ENCODE results near the gene WWOX.

The WWOX gene

DNA sequence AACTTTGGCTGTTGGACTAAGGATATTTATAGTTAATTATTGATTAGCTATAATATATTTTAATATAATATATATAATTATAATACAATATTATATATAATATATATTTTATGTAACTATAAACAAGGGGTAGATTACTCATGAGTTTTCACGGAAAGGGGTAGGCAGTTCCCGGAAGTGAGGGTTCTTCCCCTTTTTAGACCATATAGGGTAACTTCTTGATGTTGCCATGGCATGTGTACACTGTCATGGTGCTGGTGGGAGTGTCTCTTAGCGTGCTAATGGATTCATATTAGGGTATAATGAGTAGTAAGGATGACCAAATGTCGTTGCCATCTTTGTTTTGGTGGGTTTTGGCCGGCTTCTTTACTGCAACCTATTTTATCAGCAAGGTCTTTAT lies 315.6 kb downstream of the WWOX start:
- peak; percentile 1 for DNase-seq

- DNase-seq: no peak
Observed at GRCh38 chr16:78415669-78416068, 316.2 kb downstream of the WWOX start.

GRCh38 chr16:78416400-78416799 lies 316.9 kb downstream of the WWOX start:
- DNase-seq: no peak

- DNase-seq: no peak
Observed at GRCh38 chr16:78421181-78421708, 321.8 kb downstream of the WWOX start.

DNA sequence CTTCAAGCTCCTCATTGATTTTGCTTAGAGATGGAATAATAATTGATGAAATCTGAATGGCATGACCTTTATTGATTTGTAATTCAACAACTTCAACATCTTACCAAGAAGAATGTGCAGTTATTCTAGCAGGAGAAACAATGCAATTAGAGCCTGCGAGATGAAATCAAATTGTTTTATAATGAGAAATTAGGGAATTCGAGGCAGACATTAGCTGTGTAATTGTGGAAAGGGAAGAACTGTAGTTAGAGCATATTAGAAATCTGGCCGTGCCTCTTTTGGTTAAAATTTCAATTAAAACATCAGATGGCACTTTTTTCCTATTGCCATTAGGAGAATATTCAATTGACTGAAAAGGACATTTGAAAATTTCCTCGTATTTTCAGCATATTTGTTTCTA lies 325.8 kb downstream of the WWOX start:
- no peak for DNase-seq

- DNase-seq: no peak
Observed at GRCh38 chr16:78425891-78426510, 326.5 kb downstream of the WWOX start.

GRCh38 chr16:78428193-78428592 lies 328.7 kb downstream of the WWOX start:
- DNase-seq: no peak

DNA sequence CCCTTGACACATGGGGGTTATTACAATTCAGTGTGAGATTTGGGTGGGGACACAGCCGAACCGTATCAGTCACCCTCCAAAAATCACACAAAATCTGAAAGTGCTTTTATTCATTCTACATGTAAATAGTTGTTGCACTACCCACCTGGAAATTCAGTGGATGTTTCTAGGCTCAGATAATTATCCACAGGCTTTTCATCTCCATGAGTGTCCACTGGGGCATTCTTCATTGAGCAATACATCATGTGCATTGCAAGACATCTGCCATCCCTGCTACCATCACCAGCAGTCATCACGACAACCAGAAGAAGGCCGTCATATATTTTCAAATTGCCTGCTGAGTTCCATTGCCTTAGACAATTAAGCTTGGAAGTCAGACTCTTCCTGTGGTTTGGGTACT lies 330.8 kb downstream of the WWOX start:
- DNase-seq: no peak

GRCh38 chr16:78431004-78431670 lies 331.7 kb downstream of the WWOX start:
- no peak for DNase-seq

DNA sequence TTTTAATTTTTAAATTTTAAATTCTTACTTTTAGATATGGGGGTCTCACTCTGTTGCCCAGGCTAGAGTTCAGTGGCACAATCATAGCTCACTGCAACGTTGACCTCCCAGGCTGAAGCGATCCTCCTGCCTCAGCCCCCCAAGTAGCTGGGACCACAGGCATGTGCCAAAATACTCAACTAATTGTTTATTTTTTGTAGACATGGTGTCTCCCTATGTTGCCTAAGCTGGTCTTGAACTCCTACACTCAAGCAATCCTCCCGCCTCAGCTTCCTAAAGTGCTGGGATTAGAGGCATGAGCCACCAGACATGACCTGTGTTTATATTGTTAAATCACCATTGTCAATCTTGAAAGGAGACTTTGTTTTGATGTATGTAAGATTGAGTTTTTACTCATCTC lies 332.2 kb downstream of the WWOX start:
- no peak for DNase-seq

DNA sequence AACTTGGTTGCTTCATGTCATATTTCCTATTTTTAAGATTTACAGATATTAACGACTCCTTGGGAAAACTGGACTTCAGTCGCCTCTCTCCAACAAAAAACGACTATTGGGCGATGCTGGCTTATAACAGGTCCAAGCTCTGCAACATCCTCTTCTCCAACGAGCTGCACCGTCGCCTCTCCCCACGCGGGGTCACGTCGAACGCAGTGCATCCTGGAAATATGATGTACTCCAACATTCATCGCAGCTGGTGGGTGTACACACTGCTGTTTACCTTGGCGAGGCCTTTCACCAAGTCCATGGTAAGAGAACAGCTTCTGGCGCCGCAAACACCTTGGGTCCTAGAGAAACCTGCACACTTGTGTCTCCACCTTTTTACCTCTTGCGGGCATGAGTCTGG lies 333.0 kb downstream of the WWOX start:
- DNase-seq: no peak

- DNase-seq: no peak
Observed at GRCh38 chr16:78433116-78433515, 333.7 kb downstream of the WWOX start.

- no peak for DNase-seq
Observed at GRCh38 chr16:78434401-78434800, 334.9 kb downstream of the WWOX start.

DNA sequence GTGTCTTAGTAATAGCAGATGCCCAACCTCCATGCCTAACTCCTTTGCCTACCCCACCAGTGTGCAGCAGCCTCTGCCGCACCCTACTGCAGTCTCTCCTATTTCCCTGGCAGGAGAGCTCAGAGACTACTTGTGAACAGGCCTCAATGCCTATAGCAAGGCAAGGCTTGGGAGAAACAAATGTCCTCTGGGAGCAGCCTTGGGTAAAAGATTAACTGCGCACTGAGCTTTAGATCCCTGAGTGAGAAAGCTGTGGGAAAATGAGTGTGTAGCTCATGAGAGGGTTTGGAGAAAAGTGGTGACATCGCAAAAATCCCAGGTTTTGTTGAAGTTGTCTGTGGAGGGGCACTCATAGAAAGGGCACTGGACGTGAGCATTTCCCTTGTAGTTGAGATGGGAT lies 335.8 kb downstream of the WWOX start:
- no peak for DNase-seq

DNA sequence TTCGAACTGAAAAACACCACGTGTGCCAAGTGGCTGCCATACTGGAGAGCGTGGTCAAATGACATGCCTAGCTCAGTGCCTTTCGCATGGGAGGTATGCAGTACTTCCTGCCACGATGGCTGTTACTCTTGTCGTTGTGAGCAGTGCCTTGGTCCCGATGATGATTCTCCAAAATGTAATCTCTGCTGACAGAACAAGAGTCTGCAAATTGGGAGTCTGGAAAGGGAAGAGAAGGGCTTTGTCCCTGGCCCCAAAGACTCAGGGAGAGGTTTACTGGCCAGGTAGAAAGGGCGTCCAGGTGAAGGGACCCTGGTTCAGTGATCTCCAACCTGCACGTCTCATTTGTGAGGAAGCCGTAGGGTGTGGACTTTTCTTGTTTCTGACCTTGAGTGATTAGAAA lies 336.6 kb downstream of the WWOX start:
- DNase-seq: no peak

- DNase-seq: no peak
Observed at GRCh38 chr16:78436846-78437245, 337.4 kb downstream of the WWOX start.

DNA sequence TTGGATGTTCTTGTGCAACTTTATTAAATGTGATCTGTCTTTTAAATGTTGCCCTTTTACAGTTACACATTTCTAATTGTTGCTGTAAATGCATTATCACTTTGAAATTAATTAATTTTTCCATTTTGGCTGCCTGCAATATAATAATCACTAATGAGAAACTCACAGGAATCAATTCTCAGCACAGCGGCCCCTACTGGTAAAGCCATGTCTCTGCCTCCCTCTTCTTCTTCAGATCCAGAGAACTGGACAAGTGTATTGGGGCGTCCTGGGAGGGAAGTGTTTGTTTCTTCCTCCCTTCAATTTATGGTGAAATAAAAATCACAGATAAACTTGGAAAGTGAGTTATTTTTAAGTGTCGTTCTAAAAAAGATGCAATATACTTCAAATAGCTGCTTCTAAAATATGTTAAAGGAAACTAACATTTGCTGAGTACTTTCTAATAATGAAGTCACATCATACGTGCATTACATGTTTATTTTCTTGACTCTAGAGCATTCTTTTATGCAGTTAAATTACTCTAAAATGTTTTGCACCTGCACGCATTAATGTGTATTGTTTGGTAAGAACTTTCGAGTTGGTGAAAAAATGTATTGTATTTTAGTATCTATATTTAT lies 338.0 kb downstream of the WWOX start:
- peak; percentile 36 for DNase-seq

DNA sequence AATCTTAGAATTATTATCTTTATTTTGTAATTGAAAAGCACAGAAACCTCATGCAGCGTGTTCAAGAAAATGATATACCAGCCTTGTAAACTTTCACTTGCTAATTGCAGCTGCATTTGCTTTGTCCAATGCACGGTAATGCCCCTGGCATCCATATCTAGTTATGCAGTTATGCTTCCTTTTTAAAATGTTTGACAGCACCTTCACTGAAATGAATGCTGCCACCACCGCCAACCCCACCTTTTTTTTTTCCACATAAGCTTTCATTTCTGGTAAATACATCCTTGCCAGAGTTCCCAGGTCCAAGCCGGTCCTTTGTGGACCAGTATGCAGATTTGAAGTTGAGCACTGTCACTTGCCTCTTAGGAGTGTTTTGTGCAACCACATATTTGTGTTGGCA lies 338.8 kb downstream of the WWOX start:
- no peak for DNase-seq

DNA sequence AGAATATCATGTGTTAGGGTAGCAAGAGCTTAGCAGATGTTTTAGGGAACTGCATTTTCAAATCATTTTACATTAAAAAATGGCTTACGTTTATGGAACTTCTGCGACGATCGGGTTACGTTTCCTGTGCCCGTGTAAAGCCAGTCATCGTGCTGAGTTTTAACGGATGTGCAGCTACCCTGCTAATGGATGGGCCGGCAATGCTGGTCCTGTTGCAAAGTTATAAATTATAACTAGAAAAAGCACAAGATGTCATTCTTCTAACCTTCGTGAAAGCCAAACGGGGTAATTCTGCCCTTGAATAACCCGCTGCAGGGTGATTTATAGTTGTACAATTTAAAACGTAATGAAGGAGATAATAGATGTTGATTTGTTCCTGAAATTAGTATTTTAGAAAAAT lies 339.2 kb downstream of the WWOX start:
- no peak for DNase-seq

DNA sequence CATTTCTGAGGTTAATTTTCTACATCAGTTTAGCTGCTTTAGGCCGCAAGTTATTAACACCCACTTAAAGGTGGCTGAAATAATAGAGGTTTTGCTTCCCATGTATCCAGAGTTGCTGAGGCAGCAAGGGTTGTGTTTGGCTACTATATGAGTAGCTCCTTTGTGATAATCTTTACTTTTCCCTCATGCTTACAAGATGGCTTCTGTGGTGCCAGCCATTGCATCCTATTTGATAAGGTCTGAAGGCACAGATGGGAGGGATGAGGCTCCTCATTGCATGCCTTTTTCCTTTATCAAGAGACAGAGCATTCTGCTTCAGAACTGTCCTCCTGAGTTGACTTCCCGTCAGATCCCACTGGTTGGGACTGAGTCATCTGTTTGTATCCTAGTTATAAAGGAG lies 340.2 kb downstream of the WWOX start:
- DNase-seq: no peak

DNA sequence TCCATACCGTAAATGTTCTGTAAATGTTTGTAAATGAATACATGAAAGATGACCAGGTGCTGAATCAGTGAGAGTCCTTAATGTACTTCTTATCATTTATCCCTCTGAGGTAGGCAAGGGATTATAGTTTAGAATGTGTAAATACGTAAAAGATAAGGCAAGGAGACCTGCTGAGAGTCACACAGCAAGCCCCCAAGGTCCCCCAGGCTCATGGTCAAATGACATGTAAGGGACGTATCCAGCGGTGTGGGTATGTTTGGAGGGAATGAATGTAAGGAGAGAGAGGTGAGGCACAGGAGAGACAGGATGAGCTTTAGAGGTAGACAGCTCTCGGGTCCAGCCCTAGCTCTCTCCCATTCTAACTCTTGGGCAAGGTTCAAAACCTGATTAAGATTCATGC lies 341.8 kb downstream of the WWOX start:
- no peak for DNase-seq

- peak; percentile 28 for DNase-seq
Observed at GRCh38 chr16:78443542-78444364, 344.3 kb downstream of the WWOX start.

DNA sequence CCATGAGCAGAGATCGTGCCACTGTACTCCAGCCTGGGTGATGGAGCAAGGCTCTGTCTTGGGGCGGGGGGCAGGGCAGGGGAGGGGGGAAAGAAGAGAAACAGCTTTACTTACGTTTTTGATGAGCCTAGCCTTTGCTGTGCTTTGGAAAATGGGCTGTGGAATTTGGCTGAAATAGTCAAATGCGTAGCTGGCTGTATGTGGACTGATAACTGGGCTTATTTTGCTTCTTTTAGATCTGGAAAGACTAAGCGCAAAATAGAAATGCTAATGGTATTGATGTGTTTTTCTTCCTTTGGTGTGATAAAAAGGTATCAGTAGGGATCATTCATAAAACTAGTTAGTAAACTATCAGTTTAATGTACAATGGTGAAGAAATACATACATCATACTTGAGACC lies 346.4 kb downstream of the WWOX start:
- DNase-seq: no peak

GRCh38 chr16:78446486-78446885 lies 347.0 kb downstream of the WWOX start:
- no peak for DNase-seq

All from inflammatory macrophage treated with lipopolysaccharide for 4 hours (primary cell).